ENCODE data around the gene SH3PXD2B. TPM values are rescaled to one million over a fixed set of nuclear protein-coding genes. Genes with fewer than 3 reads are reported as not detected.

Gene SH3PXD2B
- total and polyA plus RNA-seq, 2 of the 4 experiments (the other 2 are of a cell fraction): 8.2 to 14.4 TPM

- intact Hi-C loops (cut with micrococcal nuclease) (no loop called here), dilution Hi-C loops (cut with HindIII; ENCODE audit: low sequenced_read_pairs, unreplicated experiment) (no loop called here), in situ Hi-C loops (cut with MboI; ENCODE audit: low sequenced_read_pairs) (no loop called here)
- H4K91ac ChIP-seq (ENCODE audit: insufficient read depth, low read depth, low read length): no peak overlapping the region
- no peak overlapping the region for H3K14ac ChIP-seq (replicated peaks; ENCODE audit: low read depth, low read length)
- TF ChIP-seq USF2 (IDR thresholded peaks at IDR 0.05; ENCODE audit: low read depth, low read length) (0 out of 2 replicates have a peak, but pooled peaks have one; percentile 7), ELK1 (IDR thresholded peaks at IDR 0.05; ENCODE audit: borderline replicate concordance, low read depth, low read length) (no peak), POLR2A (IDR thresholded peaks at IDR 0.05; ENCODE audit: low read depth, low read length) (no peak), RFX5 (IDR thresholded peaks at IDR 0.05; ENCODE audit: low read depth, low read length) (no peak), MXI1 (IDR thresholded peaks at IDR 0.05; ENCODE audit: borderline replicate concordance, low read depth, low read length) (no peak), BHLHE40 (IDR thresholded peaks at IDR 0.05; ENCODE audit: low read depth, low read length) (no peak), RAD21 (IDR thresholded peaks at IDR 0.05; ENCODE audit: low read length) (no peak)
- no peaks in the 10 kb centered on the region for H3K27me3 ChIP-seq (ENCODE audit: control insufficient read depth, insufficient read depth, low read length)
- H3K79me1 ChIP-seq (ENCODE audit: low read depth in 1 of 2, low read length in 2 of 2): peaks cover 6 to 50% of the 10 kb centered on the region in 2 experiments; a peak in 3 of 4 replicates
- no peak overlapping the region for H2BK5ac ChIP-seq (ENCODE audit: low read depth, low read length, poor library complexity, severe bottlenecking)
- no peak overlapping the region for H2BK15ac ChIP-seq (ENCODE audit: low read depth, low read length)
- DNase-seq: peak; percentile 55
- H2BK120ac ChIP-seq (ENCODE audit: low read depth, low read length): no peak overlapping the region
- no peak overlapping the region for H3K4me3 ChIP-seq (ENCODE audit: insufficient read depth, low read depth, low read length)
- no peak overlapping the region for H3K18ac ChIP-seq (ENCODE audit: low read depth, low read length)
- H3K56ac ChIP-seq (ENCODE audit: extremely low read depth, insufficient read depth, low read length): no peak overlapping the region
- peaks cover 17% of the 10 kb centered on the region for H3K9me1 ChIP-seq (ENCODE audit: insufficient read depth, low read length)
- peaks cover 30% of the 10 kb centered on the region for H3K4me1 ChIP-seq (ENCODE audit: control insufficient read depth, insufficient read depth, low read length)
- peak; percentile 13 for ATAC-seq (ENCODE audit: low read depth)
- no peak overlapping the region for H3K27ac ChIP-seq (ENCODE audit: insufficient read depth, low read length)
- ChIA-PET CTCF (no interaction called here), POLR2A (ENCODE audit: unreplicated experiment) (no interaction called here)
- H3K4ac ChIP-seq (ENCODE audit: low read depth, low read length): no peak overlapping the region
- no peak overlapping the region for H2AK5ac ChIP-seq (ENCODE audit: low read depth, low read length)
- no TSS peak for BruUV-seq (replicated peaks)
- no peak overlapping the region for H4K8ac ChIP-seq (ENCODE audit: low read depth in 2 of 2, low read length in 2 of 2)
- H3K23ac ChIP-seq (ENCODE audit: low read depth, low read length): no peak overlapping the region
- WGBS, 2 experiments (ENCODE audit: extremely low coverage in 2 of 2, insufficient read length in 1 of 2): no CpG with 5 or more reads among the region's 3 CpGs
- no peak overlapping the region for H2AK9ac ChIP-seq (replicated peaks; ENCODE audit: low read depth, low read length, poor library complexity)
- no peak overlapping the region for H3K9ac ChIP-seq (ENCODE audit: low read depth, low read length)
- peaks cover 32% of the 10 kb centered on the region; the same call in 1 of the 2 replicates for H4K20me1 ChIP-seq (ENCODE audit: insufficient read depth, low read length)
- no peak overlapping the region for H2AFZ ChIP-seq (replicated peaks; ENCODE audit: low read length, poor library complexity)
- H3K36me3 ChIP-seq (ENCODE audit: control insufficient read depth, insufficient read depth, low read length): peaks cover 22% of the 10 kb centered on the region
- no peaks in the 10 kb centered on the region for H3K9me3 ChIP-seq (ENCODE audit: control insufficient read depth, insufficient read depth, low read length)
- no peak overlapping the region for H2BK20ac ChIP-seq (ENCODE audit: low read depth, low read length)
- H4K5ac ChIP-seq (ENCODE audit: low read depth, low read length): no peak overlapping the region
- no peak overlapping the region for H3K4me2 ChIP-seq (ENCODE audit: low read depth, low read length)
These were observed 47.1 kb downstream of the SH3PXD2B start for GRCh38 chr5:172407241-172407691.

Data from IMR-90 (cell line).